NCI-H2107 (cell line): Measurements from ENCODE around the gene JPT1.
"Not testable (repeated sequence)": the region's sequence is repeated elsewhere in the genome, so short reads cannot be mapped to it uniquely, and the experiment has no call there.

ENCODE experiments used
- DNase-seq: peaks from one replicate; lab custom pipeline; 2025; lab: John Stamatoyannopoulos, UW

Gene JPT1

DNA sequence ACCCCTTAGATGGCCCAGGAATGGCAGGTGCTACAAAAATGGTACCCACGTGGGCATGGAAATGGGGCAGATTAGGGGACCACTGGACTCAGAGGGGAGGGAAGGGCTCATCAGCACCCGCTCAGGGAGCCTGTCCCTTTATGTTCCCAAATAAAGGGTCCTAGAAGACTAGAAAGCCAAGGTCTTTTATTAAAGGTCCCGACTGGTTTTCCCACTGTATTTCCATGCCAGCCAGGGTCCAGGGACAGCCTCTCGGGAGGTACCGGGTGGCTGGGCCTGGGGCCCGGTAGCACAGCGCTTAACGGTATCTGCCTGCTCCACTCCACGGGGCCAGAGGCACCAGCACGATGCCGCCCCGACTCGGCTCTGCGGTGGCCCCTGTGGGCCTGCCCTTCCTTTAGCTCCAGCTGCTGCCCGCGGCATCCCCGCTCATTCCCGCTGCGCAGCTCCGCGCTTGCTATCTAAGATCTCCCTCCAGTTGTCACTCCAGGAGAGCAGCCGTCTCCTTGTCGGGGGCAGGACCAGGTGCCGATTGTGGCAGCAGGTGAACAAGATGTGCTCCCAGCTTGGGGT lies 24.2 kb downstream of the JPT1 start:
- no peak for DNase-seq

DNA sequence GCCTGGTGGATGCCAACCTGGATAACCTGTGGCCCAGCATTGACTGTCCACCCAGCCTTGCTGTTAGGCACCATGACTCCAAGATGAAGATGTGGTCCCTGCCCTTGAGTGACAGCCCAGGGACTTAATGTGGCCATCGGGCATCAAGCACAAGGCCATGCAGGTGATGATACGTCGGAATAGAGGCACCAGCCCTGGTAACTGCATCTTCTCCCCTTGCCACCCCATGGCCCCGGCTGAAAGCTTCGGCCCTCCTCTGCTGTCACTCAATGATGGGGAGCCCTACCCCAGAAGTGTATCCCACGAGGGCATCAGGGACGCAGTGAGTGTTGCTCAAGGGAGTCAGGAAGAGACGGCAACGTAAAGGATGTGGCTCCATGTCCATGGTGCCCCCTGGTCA lies 24.7 kb downstream of the JPT1 start:
- DNase-seq = no peak

DNA sequence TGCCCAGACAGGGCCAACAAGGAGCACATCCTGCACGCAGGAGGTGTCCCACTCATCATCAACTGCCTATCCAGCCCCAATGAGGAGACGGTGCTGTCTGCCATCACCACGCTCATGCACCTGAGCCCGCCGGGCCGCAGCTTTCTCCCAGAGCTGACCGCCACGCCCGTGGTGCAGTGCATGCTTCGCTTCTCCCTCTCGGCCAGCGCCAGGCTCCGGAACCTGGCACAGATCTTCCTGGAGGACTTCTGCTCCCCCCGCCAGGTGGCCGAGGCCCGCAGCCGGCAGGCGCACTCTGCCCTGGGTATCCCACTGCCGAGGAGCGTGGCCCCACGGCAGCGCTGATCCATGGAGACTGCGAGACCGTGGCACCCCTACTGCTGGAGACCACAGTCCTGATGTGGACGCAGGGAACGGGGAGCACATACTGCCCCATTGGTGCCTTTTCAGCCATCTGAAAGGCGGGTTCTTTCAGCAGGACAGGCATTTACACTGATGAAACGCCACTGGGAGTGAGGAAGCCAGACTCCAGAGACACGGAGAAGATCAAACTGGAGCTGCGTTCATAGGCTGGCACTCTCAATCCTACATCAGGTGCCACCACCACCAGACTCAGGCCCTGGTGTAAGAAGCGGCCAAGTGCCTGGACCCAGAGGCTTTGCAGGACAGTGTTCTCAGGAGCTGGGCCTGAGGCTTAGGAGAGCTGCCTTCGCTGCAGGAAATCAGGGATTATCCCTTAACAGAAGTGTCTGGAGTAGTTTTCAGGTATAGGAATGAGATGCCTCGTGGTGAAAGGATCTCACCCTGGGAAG lies 25.4 kb downstream of the JPT1 start:
- no peak for DNase-seq

DNA sequence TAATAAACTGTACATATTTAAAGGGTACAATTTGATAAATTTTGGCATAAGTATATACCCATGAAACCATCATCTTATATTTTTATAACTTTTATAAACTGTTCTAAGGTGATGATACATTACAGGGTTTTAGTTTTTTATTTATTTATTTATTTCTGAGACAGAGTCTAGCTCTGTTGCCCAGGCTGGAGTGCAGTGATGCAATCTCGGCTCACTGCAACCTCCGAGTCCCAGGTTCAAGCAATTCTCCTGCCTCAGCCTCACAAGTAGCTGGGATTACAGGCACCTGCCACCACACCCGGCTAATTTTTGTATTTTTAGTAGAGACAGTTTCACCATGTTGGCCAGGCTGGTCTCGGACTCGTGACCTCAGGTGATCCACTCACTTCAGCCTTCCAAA lies 26.4 kb downstream of the JPT1 start:
- not testable (repeated sequence) for DNase-seq

DNA sequence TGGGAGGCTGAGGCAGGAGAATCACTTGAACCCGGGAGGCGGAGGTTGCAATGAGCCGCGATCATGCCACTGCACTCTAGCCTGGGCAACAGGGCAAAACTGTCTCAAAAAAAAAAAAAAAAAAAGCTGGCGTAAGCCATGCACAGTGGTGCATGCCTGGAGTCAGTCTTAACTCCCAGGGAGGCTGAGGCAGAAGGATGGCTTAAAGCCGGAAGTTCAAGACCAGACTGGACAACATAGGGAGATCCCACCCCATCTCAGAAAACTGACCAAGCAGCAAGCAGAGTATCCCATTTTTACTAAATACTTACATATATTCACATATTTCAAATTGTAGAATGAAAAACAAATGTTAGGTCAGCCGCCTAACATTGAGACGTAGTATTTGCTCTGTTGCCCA lies 27.4 kb downstream of the JPT1 start:
- no peak for DNase-seq

DNA sequence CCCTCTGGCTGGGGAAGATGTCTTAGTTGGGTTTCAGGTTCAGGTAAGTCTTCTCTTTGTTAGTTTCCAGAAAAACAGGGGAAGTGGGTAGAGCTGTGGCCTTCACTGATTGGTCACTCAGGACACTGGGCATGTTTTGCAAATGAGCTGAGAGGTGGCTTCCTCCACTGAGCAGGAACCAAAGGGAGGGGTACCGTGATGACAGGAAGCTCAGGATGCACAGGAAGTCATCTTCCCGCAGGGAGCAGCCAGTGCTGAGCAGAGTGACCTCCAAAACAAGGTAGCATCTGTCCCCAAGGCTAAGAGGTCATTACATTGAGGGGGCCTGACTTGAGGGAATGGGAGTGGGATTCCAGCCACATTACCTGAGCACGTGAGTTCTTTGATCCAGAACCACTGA lies 28.3 kb downstream of the JPT1 start:
- no peak for DNase-seq

DNA sequence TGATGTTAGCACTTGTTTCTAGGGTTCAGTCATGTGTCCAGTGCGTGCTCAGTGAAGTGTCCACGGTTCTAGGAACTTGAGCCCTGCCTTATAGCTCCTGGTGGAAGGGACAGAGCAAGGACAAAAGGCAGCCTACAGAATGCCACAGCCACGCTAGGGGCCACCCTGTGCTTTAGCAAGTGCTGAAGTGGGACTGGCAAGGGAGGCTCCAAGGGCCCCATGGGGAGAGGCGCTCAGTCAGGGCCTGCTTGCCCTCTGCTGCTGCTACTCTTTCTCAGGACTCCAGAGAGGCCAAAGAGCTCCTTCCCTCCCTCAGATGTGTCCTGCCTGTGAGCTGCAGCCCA lies 29.5 kb downstream of the JPT1 start:
- no peak for DNase-seq

DNA sequence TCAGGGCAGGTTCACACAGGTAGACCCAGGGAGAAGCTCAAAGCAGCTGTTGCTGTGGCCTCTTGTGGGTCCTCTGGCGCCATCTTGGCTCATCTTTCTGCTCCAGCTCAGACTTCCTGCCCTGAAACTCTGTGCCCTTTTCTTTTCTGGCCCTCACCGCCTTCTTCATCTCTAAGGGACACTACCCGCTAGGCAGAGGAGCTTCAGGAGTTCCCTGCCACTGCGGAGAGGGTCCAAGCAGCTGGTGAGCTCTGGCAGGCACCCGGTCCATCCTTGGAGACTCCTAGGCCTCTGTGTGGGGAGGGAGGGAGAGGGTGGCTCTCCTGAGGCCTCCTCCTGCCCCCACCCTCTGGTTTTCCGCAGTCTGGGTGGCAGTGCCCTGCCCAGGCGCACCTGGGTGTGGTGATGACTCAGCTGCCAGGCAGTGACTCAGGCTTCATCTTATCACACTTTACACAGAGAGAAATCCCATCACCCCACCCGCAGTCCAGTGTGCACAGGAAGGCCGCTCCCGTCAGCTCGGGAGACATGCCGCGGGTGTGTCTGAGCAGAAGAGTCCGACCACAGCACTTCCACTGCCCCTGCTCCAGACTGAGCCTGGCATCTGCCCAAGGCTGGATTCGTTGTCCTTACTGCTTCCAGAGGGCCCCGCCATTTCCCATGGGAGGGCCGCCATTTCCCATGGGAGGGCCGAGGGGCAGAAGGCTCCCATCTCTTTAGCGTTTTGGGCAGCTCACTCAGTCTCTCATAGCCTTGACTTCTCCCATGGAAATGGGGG lies 30.1 kb downstream of the JPT1 start:
- peak; percentile 47 for DNase-seq

DNA sequence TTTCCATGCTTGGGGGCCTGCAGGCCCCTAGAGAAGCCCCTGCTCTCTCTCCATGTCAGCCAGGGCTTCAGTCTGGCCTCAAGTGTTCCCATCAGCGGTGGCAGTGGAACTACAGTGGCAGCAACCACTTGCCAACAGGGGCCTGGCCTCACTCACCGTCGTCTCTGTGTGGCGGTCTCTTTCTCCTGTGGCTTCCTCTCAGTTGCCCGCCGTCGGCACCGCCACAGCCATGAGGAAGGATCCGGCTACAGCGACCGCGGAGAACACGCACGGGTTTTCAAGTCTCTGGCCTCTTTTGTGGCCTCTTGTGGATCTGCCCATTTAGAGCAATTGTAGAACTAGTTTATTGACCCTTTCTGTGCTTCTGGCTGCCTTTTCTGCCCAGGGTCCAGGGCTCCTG lies 36.0 kb downstream of the JPT1 start:
- DNase-seq = no peak

DNA sequence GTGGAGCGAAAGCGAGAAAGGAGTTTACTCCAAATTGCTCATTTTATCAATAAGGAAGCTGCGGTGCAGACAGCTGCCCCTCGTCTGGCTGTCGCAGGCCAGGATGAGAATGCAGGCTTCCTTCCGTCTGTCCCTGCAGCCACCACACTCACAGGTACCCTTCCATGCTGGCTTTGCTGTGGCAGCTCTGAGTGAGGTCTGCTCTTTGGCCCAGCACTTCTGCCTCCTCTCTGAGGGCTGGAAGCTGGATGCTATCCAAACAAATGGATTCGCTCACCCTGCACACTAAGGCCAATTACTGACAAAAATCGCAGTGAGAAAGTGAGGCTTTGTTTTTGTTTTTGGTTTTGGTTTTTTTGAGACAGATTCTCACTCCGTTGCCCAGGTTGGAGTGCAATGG lies 37.6 kb downstream of the JPT1 start:
- DNase-seq = no peak

DNA sequence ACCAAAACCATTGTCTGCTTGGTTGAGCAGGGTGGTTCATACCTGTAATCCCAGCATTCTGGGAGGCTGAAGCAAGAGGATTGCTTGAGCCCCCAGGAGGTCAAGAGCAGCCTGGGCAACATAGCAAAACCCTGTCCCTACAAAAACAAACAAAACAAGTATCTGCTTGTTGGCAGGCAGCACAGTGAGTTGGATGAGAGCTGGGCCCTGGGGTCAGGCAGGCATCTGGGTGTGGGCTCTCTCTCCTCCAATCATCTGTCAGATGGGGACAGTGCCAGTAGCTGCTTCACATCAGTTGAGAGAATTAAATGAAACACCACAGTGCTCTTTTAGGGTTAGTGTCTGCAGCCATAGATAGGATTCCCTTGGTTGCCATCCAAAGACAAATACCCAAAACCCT lies 38.8 kb downstream of the JPT1 start:
- DNase-seq = no peak

DNA sequence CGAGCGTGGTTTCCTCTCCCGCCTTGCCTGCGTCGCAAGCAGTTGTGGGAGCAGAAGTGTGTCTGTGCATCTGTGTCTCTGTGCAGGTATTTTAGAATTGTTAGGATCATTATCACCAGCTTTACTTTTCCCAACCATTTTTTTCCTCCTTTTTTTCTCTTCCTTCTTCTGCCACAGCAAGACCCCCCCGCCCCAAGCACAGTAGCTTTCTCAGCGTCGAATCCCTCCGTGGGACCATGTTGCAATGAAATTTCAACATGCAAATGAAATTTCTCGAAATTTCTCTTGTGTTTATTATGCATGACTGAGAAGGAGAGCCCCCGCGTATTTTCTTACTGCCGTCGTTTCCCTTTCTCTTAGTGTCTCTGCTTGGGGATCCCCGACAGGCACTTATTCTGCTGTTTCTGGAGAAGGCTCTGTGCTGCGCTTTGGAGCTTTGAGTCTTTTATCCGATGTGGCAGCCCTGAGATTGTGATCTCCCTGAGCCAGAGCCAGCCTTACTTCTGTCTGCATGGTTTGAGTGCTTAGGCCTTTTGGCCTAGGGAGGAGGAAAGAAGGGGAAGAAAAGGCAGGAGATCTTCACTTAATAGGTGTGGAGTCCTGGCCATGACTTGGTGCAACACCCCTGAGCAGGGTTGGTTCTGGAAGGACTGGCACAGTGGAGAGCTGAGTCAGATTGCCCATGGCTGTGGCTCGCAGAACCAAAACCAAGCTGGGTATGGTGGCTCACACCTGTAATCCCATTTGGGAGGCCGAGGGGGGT lies 39.6 kb downstream of the JPT1 start:
- DNase-seq = no peak

DNA sequence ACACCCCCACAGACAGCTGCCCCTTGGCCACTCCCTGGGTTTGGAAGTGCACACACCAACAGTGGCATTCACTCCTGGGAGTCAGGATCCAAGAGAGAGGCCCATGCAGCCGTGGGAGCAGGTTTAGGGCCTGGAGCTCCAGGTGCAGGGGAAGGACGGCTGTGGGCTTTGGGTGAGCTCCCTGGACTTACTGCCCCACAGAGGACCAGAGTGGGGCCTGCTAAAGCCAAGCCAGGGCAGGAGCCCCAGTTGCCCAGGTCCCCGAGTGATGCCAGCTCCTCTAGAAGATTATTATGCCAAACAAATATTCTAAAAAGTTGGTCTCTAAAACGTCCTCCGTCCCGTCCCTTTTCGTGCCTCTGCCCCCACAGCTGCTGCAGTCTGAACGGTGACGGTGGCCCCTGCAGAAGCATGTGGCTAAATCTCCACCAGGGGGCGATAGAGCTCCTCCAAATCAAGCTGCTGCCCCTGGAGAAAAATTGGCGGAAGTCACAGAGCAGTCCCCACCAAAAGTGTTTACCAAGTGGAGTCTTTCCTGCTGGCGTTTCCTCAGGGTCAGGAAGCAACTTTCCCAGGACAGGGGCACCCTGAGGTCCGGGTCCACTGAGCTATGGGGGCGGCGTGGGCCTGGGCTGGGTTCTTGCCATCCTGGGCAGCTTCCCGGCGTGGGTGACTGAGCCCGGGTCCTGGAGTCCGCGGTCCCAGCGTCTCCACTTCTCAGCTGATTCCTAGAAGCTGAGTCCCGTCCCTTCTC lies 40.3 kb downstream of the JPT1 start:
- DNase-seq = peak; percentile 78

DNA sequence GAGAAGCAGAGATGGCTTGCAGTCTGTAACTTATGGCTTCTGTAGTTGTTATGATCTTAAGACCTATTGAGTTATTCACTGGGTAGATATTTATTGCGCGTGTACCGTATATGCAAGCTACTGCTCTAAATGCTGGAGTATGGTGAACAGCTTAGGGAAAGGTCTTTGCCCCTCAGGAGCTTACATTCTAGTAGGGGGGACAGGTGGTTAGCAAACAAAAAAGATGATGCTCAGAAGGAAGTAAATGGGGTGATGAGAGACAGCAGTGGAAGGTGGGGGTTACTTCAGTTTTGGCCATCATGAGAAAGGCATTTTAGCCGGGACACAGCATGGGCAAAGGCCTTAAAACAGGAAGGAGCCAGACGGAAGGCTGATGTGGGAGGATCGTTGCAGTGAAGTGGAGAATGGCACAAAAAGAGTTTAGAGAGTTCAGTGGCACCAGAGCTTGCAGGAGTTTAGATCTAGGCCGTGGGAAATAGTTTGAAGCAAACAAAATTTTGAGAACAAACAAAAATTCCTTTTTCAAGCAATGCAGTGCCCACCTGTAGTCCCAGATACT lies 42.5 kb downstream of the JPT1 start:
- no peak for DNase-seq

DNA sequence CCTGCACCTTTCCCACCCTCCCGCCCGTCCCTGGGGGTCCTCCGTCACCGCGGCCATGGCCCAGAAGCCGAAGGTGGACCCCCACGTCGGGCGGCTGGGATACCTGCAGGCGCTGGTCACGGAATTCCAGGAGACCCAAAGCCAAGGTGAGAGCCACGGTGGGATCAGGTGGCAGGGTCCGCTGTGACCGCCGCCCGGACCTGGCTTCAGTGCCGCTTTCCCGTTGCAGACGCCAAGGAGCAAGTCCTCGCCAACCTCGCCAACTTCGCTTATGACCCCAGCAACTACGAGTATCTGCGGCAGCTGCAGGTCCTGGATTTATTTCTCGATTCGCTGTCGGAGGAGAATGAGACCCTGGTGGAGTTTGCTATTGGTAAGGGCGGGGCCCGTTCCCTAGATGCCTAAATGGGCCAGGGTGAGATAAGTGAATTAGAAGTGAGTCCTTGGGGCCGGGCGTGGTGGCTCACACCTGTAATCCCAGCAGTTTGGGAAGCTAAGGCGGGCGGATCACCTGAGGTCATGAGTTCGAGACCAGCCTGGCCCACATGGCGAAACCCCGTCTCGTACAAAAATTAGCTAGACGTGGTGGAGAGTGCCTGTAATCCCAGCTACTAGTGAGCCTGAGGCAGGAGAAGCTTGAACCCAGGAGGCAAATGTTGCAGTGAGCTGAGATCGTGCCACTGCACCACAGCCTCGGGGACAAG lies 43.9 kb downstream of the JPT1 start:
- DNase-seq = no peak

DNA sequence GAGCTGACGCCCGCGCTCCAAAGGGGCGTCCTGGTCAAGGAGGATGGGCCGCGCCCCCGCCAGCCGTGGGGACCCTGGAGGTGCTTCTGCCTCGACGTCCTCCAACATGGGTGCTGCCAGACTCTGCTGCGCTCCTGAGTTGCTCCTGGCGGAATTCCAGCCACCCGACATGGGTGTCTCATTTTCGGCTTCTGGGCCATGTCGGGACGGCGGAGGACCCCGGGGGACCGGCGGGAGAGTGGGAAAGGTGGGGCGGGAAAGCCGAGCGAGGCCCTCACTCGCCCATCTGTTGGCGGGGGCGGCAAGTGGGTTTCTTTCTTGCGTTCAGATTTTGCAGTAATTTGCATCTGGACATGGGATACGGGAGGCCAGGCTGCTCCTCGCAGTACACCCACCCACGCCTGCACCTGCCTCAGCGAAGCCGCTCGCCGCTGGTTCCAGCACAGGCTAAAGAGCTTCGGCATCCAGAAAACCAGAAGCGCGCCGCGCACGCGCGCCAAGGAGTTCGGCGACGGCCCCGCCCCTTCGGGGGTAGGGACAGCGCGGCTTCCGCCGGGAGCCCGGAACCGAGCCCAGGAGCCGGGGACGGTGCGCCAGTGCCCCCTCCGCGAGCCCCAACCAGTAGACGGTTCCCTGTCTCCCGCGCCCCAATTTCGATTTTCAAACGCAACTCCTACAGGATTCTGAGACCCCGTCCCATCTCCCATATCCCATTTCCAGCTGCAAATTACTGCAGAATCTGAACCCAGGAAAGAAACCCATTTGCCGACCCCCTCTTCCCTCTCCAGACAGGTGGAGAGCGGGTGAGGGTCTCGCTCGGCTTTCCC lies 44.7 kb downstream of the JPT1 start, which contains the start of gene ARMC7:
ARMC7 (plus strand) TSS at position 563 of the 827 bp plus-strand sequence. CDS start 320 bp downstream, outside the sequence.
- peak; percentile 71 for DNase-seq

DNA sequence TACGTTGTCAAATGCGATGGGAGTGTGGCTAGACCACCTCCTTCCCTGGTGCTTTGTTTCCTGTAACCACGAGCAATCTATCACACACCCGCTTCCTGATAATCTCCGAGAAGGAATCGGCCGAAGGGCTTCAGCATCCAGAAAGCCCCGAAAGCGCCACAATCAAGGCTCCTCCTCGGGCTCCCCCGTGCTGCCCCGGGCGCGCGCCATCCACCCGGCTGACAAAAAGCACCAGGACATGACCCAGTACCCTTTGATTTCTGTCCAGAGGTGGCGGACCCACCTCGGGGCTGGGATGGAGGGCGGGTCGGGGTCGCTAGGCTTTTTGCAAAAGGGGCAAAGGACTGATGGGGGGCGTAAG lies 45.3 kb downstream of the JPT1 start:
- DNase-seq = no peak

DNA sequence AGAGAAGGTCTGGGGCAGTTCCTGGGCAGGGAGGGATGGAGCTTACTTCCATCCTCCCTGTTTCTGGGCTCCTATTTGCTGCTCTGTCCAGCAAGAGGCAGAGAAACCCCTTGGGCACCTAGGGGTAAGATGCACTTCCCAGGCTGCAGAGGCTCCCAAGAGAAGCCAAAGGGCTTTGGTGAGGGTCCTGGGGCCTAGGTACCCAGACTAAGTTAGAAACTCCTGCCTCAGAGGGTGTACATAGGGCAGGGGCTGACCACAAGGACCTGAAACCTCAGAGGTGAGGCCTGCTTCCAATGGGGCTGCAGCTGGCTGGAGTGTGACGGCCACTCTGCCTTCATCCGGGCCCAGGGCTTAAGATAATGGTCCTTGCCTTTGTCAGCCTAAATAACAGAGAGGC lies 46.1 kb downstream of the JPT1 start:
- DNase-seq = no peak

DNA sequence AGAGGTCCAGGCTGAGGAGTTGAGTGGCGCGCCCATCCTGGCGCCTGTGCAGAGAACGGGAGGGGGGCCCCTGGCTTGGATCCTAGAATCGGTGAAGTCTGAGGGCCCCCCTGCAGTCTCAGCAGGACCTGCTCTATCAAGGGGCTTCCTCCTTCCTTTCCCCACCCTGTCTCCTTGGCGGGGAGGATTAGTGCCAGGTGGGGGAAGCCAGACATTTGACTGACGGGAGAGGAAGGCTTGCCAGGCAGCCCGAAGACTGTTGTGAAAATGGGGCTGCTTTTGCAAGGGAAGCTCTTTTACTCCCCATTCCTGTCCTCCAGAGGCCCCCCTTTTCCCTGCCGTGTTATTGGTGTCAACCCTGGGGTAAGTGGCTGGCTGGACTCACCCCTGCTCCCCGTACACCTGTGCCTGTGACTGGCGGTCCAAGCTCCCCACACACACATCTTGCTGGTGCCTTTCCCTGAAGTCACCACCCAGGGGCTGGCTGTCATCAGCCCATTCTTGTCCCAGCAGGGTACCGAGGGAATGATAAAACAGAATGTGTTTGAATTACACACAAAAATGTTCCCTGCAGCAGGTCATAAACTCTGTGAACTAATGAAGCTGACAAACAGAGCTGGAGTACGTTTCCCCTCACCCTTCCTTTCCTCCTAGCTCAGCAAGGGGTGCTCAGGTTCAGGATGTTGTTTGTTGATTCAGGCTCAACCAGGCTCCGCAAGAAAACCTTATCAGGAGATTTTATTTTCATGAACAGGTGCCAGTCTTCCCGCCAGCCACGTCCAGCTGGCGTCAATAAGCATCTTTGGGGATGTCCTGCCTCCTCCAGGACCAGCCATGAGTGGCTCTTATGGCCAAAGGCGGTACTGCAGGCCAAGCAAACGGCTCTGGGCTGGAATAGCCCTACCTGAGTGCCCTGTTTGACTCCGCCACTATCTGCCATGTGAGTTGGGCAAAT lies 48.9 kb downstream of the JPT1 start:
- DNase-seq = no peak
